HG02870 (cell line): ENCODE data around the gene FUOM.
"Not testable (repeated sequence)": the region's sequence is repeated elsewhere in the genome, so short reads cannot be mapped to it uniquely, and the experiment has no call there.

Source experiments
- ATAC-seq: cut with Tn5 transposase; IDR thresholded peaks from one replicate; pipeline ENCODE4 v1.9.1; 2021; ENCODE audit warnings: mild to moderate bottlenecking, moderate library complexity; ENCODE audit not compliant: unreplicated experiment

Gene FUOM

GRCh38 chr10:133335246-133336117, 22.3 kb downstream of the FUOM start:
- no peak for ATAC-seq

GRCh38 chr10:133334503-133335245, 23.1 kb downstream of the FUOM start:
- ATAC-seq = no peak

GRCh38 chr10:133332936-133333699, 24.7 kb downstream of the FUOM start:
- no peak for ATAC-seq

GRCh38 chr10:133329491-133330202, 28.2 kb downstream of the FUOM start:
- ATAC-seq = peak; percentile 90

GRCh38 chr10:133328358-133329343, 29.2 kb downstream of the FUOM start:
- ATAC-seq = no peak

GRCh38 chr10:133327651-133328357, 30.0 kb downstream of the FUOM start:
- ATAC-seq = no peak

- no peak for ATAC-seq
Observed at GRCh38 chr10:133326745-133327650, 30.8 kb downstream of the FUOM start.

- ATAC-seq = no peak
Observed at GRCh38 chr10:133326223-133326551, 31.6 kb downstream of the FUOM start.

- ATAC-seq = no peak
Observed at GRCh38 chr10:133325440-133326222, 32.2 kb downstream of the FUOM start.

GRCh38 chr10:133324857-133325260, 33.0 kb downstream of the FUOM start:
- no peak for ATAC-seq

- no peak for ATAC-seq
Observed at GRCh38 chr10:133324198-133324792, 33.5 kb downstream of the FUOM start.

GRCh38 chr10:133322064-133322709, 35.6 kb downstream of the FUOM start:
- not testable (repeated sequence) for ATAC-seq

- not testable (repeated sequence) for ATAC-seq
Observed at GRCh38 chr10:133320852-133321422, 36.9 kb downstream of the FUOM start.

- no peak for ATAC-seq
Observed at GRCh38 chr10:133318494-133319127, 39.2 kb downstream of the FUOM start.

GRCh38 chr10:133316732-133317131, 41.1 kb downstream of the FUOM start:
- ATAC-seq = no peak
